GM19324 (cell line): ENCODE results near the gene USP28.

Experiments used
- ATAC-seq: cut with Tn5 transposase; IDR thresholded peaks from one replicate; pipeline ENCODE4 v1.9.1; 2021; ENCODE audit warnings: mild to moderate bottlenecking, moderate library complexity; ENCODE audit not compliant: unreplicated experiment, low FRiP score

Gene USP28

GRCh38 chr11:113876798-113877669, 1.7 kb upstream of the USP28 start:
- no peak for ATAC-seq

- ATAC-seq, result no peak
These were observed 864 bp upstream of the USP28 start for GRCh38 chr11:113876074-113876797.

GRCh38 chr11:113874581-113875233, 665 bp downstream of the USP28 start:
- peak; percentile 35 for ATAC-seq

DNA sequence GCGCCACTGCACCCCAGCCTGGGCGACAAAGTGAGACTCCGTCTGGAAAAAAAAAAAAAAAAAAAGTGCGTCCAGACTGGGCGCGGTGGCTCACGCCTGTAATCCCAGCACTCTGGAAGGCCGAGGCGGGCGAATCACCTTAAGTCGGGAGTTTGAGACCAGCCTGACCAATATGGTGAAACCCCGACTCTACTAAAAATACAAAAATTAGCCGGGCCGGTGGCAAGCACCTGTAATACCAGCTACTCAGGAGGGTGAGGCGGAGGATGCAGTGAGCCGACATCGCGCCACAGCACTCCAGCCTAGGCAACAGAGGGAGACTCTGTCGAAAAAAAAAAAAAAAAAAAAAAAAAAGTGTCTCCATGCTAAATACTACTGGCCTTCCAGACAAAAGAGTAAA, 1.3 kb downstream of the USP28 start:
- ATAC-seq, result no peak

GRCh38 chr11:113873236-113873626, 2.1 kb downstream of the USP28 start:
- ATAC-seq, result no peak

GRCh38 chr11:113871336-113871735, 4.0 kb downstream of the USP28 start:
- ATAC-seq, result no peak

DNA sequence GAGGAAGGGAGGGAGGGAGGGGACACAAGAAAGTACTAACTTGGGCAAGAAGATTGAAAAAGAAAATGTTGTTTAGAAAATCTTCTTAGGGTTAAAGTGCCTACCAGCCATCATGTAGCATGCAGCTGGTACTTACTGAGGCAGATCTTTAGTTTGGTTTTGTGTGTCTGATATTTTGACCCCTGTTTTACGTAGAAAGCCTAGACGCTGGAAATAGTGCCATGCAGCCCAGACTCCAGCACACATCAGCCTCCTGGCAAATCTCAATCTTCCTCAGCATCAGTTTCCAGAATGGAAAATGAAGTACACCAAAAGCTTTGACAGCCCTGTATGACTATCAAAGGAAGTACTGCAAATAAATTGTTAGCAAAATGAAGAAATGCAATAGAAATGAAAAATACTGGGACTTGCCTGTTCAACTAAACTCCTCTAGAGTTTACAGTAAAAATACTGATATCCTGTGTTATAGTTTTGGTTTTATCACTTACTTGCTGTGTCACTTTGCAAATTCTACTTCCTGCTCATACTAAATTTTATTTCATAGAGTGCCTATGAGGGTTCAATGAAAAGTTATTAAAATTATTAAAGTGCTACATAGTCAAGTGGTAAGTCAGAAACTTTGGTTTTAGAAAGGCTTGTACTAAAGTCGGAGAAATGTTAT, 7.4 kb downstream of the USP28 start:
- no peak for ATAC-seq

GRCh38 chr11:113865873-113866272, 9.5 kb downstream of the USP28 start:
- ATAC-seq, result no peak

- no peak for ATAC-seq
These were observed 11.0 kb downstream of the USP28 start for GRCh38 chr11:113864410-113864809.

DNA sequence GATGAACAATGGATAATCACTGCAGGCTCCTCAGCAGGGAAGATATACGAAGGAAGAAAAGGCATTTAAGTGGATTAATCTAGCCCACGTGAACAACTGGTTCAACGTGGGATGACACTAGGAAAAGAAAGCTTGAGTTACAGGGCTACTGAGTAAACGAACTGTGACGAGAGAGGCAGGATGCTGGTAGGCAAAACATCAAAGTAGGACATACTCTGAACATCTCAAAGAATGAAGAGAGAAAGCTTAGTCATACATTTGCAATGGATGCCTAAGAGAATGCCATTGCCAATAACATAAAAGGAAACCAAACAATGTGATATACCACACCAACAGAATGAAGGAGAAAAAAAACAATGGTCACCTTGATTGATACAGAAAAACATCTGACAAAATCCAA, 12.9 kb downstream of the USP28 start:
- ATAC-seq, result no peak

DNA sequence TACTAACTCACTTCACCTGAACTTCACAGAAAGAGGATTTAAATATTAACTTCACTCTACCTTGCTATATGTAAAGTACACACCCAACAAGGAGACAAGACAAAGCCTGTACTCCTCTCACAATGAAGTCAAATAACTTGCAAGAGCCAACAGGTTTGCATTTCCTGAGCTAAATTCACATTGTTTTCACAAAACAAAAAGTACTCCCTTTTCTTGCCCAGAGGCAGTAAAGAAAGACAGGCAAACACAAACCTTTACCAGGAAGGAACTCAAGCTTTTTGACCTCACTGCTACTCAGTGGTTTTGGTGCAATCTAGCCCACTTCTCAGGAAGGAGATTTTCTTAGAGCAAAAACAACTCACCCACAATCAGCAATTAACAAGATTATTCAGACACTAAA, 15.7 kb downstream of the USP28 start:
- ATAC-seq, result no peak

DNA sequence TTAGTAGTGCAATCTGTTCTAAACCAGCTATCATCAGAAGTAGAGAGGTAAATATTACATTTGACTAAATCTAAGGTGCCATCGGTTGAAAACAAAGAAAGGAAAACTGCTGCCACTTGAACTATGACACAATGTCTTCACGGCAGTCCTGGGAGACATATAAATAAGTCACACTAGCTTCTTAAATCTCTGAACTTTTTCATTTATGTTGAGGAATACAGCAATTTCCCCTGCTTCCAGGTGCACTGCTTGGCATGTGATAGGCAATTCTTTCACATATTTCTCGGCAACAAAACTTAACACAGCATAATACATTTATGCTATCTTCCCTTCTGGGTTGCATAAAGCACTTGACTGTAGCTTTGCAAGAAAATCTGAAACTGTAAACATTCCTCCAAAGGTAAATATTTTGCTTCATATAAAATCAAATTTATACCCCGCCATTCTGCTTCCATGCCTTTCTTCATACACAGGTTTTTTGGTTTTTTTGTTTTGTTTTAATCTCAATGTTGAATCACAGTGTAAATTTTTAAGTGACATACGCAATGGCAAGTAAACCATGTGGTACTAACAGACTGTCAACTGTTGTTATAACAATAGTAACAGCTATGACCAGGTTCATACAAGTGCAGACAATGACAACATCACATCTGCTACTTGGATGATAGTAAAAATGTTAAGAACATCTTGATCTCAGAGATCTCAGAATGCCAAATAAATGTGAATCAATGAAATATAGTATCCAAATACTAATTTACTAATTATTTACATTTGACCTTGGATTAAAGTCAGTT, 18.2 kb downstream of the USP28 start:
- no peak for ATAC-seq

GRCh38 chr11:113855803-113856202, 19.6 kb downstream of the USP28 start:
- ATAC-seq, result no peak

DNA sequence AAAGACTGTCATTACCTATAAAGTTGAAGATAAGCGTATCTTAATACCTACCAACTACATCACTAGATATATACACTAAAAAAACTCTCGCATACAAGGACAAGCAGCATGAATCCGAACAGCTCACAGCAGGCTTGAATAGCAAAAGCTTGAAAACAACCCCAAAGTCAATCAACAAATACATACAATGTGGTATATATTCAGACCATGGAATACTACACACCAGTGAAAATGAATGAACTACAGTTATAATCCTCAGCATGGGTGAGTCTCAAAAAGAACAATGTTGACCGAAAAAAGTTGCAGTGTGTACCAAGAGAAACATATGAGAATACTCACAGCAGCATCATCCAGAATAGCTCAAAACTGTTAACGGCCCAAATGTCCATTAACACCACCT, 25.2 kb downstream of the USP28 start:
- ATAC-seq, result no peak

DNA sequence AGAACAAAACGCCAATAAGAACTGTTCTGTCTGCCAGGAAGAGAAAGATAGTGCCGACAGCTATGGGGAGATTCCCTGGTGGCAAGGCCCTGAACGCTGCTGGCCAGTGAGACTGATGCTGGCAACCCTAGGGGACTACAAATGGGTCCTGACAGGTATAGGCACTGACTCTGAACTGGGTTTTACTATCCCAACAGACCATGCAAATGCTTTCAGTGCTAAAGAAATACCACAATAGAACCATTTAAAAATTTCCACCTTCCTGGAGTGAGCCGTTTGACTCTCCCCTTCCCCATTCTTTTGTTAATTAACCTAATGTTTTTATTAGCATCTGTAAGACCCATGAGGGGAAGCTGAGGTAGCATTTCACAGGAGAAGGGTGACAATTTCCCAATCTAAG, 25.7 kb downstream of the USP28 start:
- no peak for ATAC-seq

DNA sequence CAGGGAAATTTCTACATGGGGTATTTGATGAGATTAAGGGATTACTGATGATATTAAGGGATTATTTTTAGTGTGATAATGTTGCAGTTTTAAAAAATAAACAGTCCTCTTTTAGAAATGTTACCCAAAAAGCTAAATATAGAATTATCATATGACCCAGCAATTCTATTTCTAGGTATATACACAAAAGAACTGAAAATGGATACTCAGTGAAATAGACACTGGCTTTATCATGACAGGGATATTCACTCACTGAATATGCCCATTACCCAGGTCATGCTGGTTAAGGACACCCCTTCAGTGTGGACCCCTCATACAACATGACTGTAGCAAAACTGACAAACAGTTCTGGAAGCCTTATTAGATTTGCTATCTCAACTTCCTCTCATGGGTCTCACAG, 27.8 kb downstream of the USP28 start:
- no peak for ATAC-seq

- ATAC-seq, result no peak
These were observed 28.3 kb downstream of the USP28 start for GRCh38 chr11:113847111-113847510.

DNA sequence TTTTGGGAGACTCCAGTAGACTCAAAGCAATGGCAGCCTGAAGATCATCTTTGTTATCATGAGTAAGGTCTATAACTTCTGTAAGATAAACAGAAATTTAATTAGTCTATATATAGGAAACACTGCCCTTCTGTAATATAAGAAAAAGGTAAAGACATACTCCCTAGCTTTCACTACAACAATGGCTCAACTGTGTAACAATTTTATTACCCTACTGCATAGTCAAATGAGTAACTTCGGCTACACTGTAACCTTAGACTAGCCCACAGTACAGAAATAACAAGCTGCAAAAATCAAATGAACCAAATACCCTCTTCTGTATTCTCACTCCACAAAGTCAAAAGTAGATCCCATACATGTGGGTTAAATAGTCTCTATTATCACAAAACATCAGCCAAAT, 33.7 kb downstream of the USP28 start:
- no peak for ATAC-seq

DNA sequence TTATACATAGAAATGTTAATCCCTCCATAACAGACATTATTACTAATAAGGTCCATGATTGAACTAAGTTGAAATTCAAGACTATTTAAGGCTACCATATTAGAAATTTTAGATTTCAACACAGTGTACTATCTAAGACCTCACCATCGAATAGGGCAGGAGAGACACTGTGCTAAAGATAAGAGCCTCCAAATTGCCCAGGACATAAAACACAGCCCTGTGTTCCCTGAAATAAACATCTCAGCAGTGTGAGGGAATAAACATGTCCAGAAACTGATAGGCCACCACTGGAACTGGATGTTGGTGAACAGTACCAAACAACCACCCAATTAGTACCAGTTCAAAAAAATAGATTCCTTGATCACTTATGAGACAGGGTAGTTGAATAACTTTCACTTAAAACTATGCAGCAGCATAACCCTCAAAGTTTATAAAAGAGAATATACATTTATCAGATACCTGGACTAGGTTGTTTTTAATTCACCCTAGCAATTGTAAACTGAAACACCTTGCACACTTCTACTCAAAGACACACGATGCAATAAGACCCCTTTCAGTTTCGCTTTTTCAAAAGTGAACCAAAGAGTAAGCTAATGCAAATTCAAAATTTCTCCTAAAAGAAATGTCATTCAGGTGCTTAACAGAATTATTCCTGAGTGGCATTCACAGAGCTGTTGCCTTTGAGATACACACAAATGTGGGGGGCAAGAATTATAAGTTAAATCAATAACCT, 34.3 kb downstream of the USP28 start:
- no peak for ATAC-seq
